ENCODE measurements around the gene OPALIN. TPM values are rescaled to one million over a fixed set of nuclear protein-coding genes. Genes with fewer than 3 reads are reported as not detected.

OPALIN gene
- total and polyA plus RNA-seq, 10 of the 15 experiments (the other 5 are each of a cell fraction or from before 2014, with no cell fraction given) = not detected

- TF ChIP-seq CEBPZ (IDR thresholded peaks at IDR 0.05; ENCODE audit: low read depth, low read length) = no peak
Observed at GRCh38 chr10:96390460-96390864, 31.7 kb upstream of the OPALIN start (continued).

- Histone ChIP-seq H3K36me3 (ENCODE audit: control insufficient read depth in 2 of 2, insufficient read depth in 2 of 2, low read length in 1 of 2) (no peaks in the 10 kb centered on the region), H3K9ac (ENCODE audit: control insufficient read depth, insufficient read depth, low read length) (no peak overlapping the region), H2AFZ (ENCODE audit: control insufficient read depth, low read depth, low read length) (no peak overlapping the region), H3K4me2 (ENCODE audit: control insufficient read depth, insufficient read depth) (no peak overlapping the region), H3K27me3 (replicated peaks in 1 of 2; ENCODE audit: control insufficient read depth in 2 of 2, insufficient read depth in 2 of 2, low read length in 1 of 2) (peaks cover 3% of the 10 kb centered on the region in 2 experiments; a peak in 3 of 4 replicates), H3K79me2 (ENCODE audit: control insufficient read depth, insufficient read depth, low read length) (no peaks in the 10 kb centered on the region), H3K27ac (ENCODE audit: control insufficient read depth, insufficient read depth) (no peak overlapping the region), H3K4me1 (ENCODE audit: control insufficient read depth, insufficient read depth, low read length) (no peaks in the 10 kb centered on the region), H3K4me3 (no peak overlapping the region), H3K9me3 (replicated peaks; ENCODE audit: control insufficient read depth, insufficient read depth, low read length) (no peaks in the 10 kb centered on the region), H4K20me1 (ENCODE audit: control insufficient read depth, insufficient read depth) (no peaks in the 10 kb centered on the region)
- FAIRE-seq = no peak
- intact Hi-C loops (cut with micrococcal nuclease; ENCODE audit: unreplicated experiment) = loop anchor here (10.0 kb wide), 2 partner anchors 215 to 445 kb away; partner anchors contain the start of gene LCOR
- no TSS peak for BruUV-seq (replicated peaks)
- in situ Hi-C loops (cut with MboI) = loop anchor here (10.0 kb wide), 1 partner anchor 435 kb away; no protein-coding TSS in a partner anchor
- ChIA-PET SMC1A (ENCODE audit: uncharacterized antibody, unreplicated experiment) (no interaction called here), POLR2A (no interaction called here), RAD21 (ENCODE audit: unreplicated experiment) (no interaction called here), CTCF (no interaction called here)
- TF ChIP-seq JUND (IDR thresholded peaks at IDR 0.05; ENCODE audit: low read depth, low read length) (no peak), ATF7 (IDR thresholded peaks at IDR 0.05; ENCODE audit: low read depth) (no peak), REST (IDR thresholded peaks at IDR 0.05; ENCODE audit: low read depth, low read length) (no peak), ZNF622 (IDR thresholded peaks at IDR 0.05) (no peak), PAX5 (IDR thresholded peaks at IDR 0.05; ENCODE audit: borderline replicate concordance, low read depth, low read length) (no peak), CBX3 (IDR thresholded peaks at IDR 0.05; ENCODE audit: borderline replicate concordance, low read depth) (no peak), POLR2A (IDR thresholded peaks at IDR 0.05; ENCODE audit: low read depth, low read length) (no peak), YBX1 (IDR thresholded peaks at IDR 0.05) (no peak), RELA (IDR thresholded peaks at IDR 0.05; ENCODE audit: borderline replicate concordance, partially characterized antibody) (no peak), CBX5 (IDR thresholded peaks at IDR 0.05; ENCODE audit: low read depth) (no peak), EP300 (IDR thresholded peaks at IDR 0.05; ENCODE audit: borderline replicate concordance in 1 of 2, control insufficient read depth in 1 of 2, low read depth in 2 of 2, low read length in 2 of 2) (no peak), MXI1 (IDR thresholded peaks at IDR 0.05; ENCODE audit: low read depth, low read length) (no peak), ZZZ3 (IDR thresholded peaks at IDR 0.05; ENCODE audit: control insufficient read depth, insufficient read length, low read depth) (no peak)
- no peak for DNase-seq (ENCODE audit: low read depth, low spot score)
- 21% methylated on average over 5 of the region's 5 CpGs for WGBS (ENCODE audit: insufficient coverage, insufficient replicate concordance, low lambda C conversion rate, missing lambda C conversion rate)
- no peak for ATAC-seq
Observed at GRCh38 chr10:96389785-96390184, 31.0 kb upstream of the OPALIN start.

Measured in GM12878 (cell line).